HG03139 (cell line): ENCODE results near the gene CASP1.

Experiments used
- ATAC-seq: cut with Tn5 transposase; IDR thresholded peaks from one replicate; pipeline ENCODE4 v1.9.1; 2021; ENCODE audit not compliant: unreplicated experiment

The CASP1 gene

DNA sequence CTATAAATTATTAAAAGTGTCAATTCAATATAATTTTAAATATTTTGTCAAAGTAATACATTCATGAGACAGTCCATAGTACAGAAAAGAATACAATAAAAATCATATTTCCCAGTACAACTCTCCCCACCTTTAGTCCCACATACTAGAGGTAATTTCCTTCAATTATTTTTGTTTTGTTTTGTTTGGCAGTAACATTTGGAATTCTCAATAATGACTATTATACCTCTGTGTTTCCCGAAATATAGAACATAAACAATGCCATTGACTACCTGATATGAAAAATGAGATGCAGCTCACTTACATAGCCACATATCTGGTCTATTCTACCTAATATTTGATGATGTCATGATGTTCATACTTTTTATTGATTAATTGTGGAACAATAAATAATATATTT lies 42.2 kb downstream of the CASP1 start:
- ATAC-seq, result no peak

DNA sequence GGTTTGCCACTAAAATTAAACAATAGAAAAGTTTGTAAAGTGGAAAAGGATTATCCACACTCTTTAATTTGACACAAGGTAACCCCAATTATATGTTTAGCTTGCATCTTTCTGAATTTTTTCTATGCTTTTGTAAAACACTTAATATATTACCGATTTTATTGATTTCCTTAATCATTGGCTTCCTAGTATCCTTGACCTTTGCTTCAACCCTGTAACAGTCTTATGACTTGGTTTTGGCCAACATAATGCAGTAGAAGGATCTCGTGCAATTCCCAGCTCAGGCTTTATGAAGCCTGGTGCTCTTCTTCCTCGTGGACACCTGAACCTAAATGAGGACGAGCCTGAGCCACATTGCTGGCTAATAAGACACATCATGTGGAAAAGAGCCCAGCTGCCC lies 43.0 kb downstream of the CASP1 start:
- no peak for ATAC-seq

GRCh38 chr11:104984808-104985207 lies 50.1 kb downstream of the CASP1 start:
- ATAC-seq, result no peak

DNA sequence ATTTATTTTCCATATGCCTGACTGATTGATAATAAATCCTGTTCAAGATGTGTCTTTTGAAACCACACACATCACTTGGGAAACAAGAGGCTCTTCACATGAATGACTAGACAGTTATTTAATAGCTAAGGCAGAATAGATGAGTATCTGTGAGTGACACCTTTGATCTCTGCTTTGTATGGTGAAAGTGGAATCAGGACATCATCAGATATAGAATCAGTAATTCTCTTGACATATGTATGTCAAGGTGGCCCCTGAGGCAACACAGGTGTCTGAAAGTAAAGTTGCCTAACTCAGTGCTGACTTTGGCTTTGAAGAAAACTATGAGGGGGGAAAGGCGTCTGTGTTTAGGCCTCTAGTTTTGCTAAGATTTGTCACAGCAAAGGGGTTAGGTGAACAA lies 55.1 kb downstream of the CASP1 start:
- no peak for ATAC-seq
